NCI-H82 (cell line): Measurements from ENCODE around the gene ZNF444.
A peak's percentile ranks its signal among the peaks of the same experiment; 100 is the strongest.
"Not testable (repeated sequence)": the region's sequence is repeated elsewhere in the genome, so short reads cannot be mapped to it uniquely, and the experiment has no call there.

Experiments
- DNase-seq: peaks from one replicate; lab custom pipeline; 2025; lab: John Stamatoyannopoulos, UW

ZNF444 gene

DNA sequence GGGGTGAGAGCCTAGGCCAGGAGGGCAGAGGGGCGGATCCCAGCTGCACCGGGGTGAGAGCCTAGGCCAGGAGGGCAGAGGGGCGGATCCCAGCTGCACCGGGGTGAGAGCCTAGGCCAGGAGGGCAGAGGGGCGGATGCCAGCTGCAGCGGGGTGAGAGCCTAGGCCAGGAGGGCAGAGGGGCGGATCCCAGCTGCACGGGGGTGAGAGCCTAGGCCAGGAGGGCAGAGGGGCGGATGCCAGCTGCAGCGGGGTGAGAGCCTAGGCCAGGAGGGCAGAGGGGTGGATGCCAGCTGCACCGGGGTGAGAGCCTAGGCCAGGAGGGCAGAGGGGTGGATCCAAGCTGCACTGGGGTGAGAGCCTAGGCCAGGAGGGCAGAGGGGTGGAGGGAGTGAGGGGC, 35.2 kb downstream of the ZNF444 start:
- DNase-seq = not testable (repeated sequence)

DNA sequence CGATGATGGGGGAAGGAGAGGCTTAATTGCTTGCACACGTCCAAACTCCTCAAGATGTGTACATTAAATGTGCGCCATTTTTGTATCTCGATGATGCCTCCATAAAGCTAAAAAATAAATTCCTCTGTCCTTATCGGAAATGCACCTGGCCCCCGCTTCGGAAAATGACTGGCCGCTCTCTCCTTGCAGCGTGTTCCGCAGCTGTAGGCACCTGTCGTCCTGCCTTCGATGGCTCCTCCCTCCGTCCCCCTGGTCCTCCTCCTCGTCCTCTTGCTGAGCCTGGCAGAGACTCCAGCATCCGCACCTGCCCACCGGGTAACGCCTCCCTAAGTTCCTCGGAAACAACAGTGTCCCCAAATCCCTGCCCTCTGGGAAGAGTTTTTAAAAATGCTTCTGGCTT, 35.8 kb downstream of the ZNF444 start:
- no peak for DNase-seq

DNA sequence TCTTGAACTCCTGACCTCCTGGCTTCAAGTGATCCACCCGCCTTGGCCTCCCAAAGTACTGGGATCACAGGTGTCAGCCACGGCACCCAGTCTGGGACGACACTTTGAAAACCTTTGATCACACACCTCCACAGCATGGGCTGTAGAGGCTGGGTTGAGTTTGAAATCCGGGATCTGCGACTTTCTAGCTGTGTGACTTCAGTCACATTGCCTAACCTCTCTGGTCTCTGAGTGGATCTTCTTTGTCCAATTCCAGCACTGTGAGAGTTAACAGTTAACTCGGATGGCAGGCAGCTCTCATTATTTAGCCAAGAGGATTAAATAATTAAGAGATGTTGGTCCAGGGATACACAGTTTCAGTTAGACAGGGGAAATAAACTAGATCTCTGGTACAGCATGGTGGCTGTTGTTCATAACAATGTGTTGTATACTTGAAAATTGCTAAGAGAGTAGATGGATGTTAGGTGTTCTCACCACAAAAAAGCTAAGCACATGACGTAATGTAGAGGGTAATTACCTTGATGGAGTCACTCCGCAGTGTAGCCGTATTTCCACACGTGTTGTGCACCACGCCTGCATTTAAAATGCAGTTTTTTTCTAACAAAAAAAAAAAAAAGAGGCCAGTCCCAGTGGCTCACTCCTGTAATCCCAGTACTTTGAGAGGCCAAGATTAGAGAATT, 36.6 kb downstream of the ZNF444 start:
- DNase-seq = peak; percentile 53

DNA sequence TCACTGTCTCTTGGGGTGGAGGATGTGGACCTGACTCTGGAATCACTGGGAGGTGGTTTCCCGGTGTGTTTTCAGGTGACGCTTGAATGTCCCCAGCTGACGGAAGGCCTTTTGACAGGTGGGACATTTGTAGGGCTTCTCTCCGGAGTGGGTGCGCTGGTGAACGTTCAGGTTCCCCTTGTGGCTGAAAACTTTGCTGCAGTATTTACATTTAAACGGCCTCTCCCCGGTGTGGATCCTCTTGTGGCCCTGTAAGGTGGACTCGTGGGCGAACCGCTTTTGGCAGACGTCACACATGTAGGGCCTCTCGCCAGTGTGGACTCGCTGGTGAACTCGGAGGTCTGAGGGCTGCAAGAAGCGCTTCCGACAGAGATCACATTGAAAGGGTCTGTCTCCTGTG, 48.7 kb downstream of the ZNF444 start:
- peak; percentile 9 for DNase-seq

DNA sequence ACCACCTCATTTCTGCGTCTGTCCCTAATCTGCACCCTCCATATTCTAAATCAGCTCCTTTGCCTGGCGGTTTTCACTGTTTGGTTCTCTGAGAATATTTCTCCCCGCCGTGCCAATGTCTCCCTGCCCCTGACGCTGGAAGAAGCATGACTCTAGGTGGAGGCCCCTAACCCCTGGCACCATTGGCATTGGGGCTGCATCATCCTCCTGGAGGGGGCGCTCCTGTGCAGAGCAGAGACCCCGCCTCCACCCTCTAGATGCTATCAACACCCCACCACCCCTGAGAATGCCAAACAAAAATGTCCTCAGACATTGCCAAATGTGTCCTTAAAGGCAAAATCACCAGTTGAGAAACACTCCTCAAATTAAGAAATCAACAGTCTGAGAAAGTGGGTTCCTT, 50.0 kb downstream of the ZNF444 start:
- DNase-seq = no peak

DNA sequence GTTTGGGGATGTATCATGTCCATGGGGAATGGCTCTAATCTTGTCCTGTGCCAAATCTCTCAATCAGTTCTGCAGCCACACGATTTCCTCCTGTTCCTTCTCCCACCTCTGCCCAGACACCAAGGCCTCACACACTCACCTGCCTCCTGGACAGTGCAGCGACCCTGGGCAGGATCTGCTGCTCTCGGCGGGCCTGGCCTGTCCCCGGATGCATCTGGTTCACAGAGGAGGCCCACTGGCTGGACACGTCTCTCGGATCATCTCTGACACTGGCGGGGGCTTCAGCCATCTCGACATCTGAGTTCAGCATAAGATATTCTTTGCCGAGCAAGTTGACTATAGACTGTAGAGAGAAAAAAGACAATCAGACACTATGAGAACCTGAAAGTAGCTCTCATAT, 50.6 kb downstream of the ZNF444 start:
- DNase-seq = no peak

DNA sequence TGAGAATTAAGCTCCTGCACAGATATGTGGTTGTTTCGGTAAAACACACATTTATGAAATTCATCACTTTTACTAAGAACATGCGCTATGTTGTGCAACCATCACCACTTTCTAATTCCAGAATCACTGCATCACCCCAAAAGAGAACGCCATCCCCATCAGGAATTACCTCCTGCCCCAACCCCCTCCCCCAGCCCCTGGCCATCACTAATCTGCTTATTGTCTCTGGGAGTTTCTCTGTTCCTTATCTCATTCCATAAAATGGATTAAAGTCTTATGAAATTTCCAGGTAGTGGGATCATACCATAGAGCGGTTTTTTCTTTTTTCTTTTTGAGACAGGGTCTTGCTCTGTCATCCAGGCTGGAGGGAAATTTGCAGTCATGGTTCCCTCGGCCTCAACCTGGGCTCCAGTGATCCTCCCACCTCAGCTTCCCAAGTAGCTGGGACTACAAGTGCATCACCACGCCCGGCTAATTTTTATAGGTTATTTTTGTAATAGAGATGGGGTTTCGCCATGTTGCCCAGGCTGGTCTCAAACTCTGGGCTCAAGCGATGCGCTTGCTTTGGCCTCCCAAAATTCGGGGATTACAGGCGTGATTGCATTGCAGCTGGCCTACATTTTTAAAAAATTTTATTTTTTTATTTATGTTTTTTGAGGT, 53.0 kb downstream of the ZNF444 start:
- DNase-seq = peak; percentile 78

DNA sequence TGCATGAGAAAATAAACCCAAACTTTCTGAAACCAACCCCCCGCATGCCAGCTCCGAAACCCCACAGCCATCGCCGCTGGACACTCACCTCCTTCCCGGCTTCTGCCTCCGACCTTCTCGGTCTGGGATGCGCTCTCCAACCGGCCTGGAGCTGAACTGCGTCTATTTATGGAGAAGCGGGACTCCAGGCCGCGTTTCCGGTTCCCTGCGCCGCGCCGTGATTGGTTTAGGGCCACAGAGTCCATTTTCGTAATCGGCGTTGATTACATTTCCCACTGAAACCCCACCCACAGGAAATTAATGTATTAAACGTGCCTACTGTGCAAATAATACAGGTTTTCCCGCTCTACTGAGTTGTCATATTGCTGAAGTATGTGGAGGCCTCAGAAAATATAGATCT, 56.6 kb downstream of the ZNF444 start, which contains the start of gene ZSCAN5B:
TSS of gene ZSCAN5B (minus strand) at position 138 of the 400 bp plus-strand sequence. CDS start 4,731 bp downstream, outside the sequence.
- not testable (repeated sequence) for DNase-seq

DNA sequence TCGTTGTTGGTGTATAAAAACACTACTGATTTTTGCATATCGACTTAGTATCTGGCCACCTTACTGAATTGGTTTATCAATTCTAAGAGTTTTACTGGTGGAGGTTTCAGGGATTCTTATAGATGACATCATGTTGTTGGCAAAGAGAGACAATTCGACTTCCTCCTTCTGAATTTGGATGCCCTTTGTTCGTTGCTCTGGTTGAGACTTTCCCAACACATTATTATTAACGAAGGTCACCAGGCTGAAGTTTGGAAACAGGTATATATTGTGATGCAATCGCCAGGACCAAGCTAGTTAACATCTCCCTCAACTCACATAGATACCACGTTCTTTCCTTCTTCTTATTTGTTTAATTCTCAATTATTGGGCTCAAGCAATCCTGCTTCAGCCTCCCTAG, 58.6 kb downstream of the ZNF444 start:
- no peak for DNase-seq

DNA sequence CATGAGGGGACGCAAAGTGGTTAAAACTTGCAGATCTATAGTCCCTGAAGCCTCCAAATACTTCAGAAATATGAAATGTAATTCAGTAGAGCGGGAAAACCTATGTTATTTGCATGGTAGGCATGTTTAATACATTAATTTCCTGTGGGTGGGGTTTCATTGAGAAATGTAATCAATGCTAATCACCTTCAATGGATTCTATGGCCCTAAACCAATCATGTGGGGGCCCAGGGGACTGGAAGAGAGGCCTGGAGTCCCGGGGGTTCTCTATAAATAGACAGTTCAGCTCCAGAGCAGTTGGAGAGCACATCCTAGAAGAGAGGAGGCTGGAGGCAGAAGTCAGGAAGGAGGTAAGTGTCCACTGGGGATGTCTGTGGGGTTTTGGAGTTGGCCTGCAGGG, 60.9 kb downstream of the ZNF444 start, which contains the start of gene ZSCAN5C:
TSS of gene ZSCAN5C (plus strand) at position 301 of the 400 bp plus-strand sequence. CDS start 3,641 bp downstream, outside the sequence.
- DNase-seq = no peak

DNA sequence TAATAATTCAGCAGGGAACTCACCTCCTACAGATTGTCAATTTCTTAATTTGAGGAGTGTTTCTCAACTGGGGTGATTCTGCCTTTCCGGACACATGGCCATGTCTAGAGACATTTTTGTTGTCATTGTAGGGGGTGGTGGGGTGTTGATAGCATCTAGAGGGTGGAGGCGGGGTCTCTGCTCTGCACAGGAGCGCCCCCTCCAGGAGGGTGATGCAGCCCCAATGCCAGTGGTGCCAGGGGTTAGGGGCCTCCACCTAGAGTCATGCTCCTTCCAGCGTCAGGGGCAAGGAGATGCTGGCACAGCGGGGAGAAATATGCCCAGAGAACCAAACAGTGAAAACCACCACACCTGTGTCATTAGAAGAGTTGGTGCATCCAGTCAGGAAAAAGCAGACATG, 66.5 kb downstream of the ZNF444 start:
- DNase-seq = not testable (repeated sequence)

DNA sequence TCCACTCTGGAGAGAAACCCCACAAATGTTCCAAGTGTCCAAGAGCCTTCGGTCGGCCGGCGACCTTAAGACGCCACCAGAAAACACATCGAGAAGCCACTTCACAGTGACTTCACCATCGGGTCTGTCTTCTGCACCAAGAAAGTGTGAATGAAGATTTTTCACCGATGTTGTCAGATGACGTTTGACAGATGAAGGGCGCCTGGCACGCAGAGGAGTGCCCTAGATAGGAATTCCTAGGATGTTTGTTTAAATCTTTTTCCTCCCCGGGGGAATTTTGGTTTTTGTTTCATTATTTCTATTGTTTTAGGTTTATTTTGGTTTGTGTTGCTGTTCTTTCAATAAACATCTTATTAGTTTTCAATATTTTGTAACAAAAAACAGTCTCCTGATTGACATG, 68.0 kb downstream of the ZNF444 start:
- DNase-seq = no peak

DNA sequence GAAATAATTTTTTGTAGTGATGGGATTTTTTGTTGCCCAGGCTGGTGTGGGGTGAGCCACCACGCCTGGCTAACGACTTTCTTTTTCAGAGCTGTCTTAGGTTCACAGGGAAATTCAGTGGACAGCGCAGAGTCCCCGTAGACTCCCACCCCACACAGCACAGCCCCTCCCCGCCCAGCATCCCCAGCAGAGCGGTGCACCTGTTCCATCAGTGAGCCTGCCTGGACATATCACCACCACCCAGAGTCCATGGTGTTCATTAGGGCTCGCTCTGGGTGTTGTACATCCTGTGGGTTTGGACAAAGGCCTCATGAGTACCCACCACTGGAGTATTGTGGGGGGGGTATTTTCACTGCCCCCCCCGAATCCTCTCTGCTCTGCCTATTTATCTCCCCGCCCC, 68.9 kb downstream of the ZNF444 start:
- not testable (repeated sequence) for DNase-seq
